HG02981 (cell line): ENCODE data around the gene DOCK8.
"Not testable (repeated sequence)": the region's sequence is repeated elsewhere in the genome, so short reads cannot be mapped to it uniquely, and the experiment has no call there.

Experiments
- ATAC-seq: cut with Tn5 transposase; IDR thresholded peaks from one replicate; pipeline ENCODE4 v1.9.1; 2021; ENCODE audit warnings: mild to moderate bottlenecking, moderate library complexity; ENCODE audit not compliant: unreplicated experiment

The DOCK8 gene

DNA sequence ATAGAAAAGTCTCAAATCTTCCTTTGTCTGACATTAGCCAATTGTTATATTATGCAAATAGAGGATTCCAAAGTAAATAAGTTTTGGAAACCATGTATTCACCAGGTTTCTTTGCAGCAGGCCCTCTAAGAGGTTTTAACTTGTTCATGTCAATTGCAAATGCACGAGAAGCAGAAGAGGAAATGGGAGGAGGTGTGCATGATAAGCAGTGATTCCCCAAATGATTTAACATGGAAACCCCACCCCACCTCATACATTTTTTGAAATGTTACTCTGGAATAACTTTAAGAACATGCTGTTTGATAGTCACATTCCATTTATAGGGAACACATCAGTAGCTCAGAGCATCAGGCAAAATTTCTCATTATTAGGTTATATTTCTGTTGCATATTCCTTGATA, 190.7 kb downstream of the DOCK8 start:
- no peak for ATAC-seq

DNA sequence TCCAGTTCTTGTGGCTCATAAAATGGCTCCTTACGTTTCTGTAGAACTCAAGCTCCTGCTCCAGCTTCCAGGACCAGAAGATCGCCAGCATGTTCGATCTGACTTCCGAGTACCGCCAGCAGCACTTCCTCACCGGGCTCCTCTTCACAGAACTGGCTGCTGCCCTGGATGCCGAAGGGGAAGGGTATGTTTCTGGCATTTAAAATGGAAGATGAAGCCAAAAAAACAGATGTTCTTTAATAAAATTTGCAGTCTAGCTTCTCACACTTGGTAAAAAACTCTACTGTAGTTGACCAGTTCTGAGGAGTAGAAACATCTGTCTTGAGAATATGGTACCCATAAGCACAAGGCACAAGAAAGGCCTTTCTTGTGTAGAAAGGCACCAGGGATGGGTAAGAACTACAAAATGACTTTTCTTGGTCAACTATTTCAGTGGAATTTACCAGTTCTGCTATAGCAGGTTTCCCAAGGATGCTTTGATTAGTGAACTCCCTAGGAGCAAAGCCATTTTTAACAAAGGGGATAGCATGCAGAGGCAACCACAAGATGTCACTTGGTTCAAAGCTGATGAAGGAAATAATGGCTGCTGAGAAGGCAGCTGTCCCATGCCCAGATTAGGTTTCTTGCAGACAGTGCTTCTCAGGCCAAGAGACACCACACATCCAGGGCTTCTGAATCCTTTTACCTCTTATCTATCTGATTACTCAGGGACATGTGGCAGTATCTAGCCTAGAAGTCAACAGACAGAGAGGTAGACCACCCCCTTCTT, 192.4 kb downstream of the DOCK8 start:
- no peak for ATAC-seq

DNA sequence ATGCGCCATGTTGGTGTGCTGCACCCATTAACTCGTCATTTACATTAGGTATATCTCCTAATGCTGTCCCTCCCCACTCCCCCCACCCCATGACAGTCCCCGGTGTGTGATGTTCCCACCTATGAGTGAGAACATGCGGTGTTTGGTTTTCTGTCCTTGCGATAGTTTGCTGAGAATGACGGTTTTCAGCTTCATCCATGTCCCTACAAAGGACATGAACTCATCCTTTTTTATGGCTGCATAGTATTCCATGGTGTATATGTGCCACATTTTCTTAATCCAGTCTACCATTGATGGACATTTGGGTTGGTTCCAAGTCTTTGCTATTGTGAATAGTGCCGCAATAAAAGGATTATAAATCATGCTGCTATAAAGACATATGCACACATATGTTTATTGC, 195.0 kb downstream of the DOCK8 start:
- ATAC-seq = not testable (repeated sequence)

DNA sequence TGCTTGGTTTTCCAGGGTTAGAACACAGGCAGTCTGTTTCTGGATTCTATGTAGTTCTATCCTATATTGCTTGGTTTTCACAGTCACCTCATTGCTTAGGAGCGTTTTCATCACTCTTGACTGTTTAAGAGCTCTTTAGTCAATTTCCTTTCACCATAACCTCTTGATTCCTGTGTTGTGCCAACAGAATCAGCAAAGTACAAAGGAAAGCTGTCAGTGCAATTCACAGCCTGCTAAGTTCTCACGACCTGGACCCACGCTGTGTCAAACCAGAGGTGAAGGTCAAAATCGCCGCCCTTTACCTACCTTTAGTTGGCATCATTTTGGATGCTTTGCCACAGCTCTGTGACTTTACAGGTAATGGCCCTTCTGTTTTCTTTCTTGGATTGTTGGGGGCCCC, 199.9 kb downstream of the DOCK8 start:
- no peak for ATAC-seq

DNA sequence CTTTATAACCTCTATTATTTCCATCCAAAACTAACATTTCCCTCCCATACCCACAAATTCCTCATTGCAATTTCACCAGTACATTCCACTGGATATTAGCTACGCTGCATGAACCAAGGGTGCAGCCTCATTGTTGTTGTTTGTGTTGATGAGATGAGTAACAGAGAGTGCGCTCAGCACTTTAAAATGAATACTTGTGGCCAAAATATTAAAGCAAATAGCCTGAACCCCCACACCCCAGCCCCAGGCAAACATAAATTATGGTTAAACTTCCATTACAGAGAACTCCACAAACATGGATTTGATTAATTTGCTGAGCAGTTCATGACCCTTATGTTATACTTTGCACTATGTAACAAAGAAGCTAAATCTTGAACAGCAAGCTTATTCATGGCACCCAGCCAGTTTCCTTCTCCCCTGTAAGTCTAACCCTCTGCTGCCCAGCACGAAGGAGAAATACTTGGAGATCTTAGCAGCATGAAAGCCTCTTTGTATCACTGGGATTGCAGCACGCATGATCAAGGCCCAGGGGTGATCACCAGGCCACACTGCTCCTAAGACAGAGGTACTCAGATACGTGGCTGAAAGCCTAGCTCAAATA, 205.0 kb downstream of the DOCK8 start:
- no peak for ATAC-seq

DNA sequence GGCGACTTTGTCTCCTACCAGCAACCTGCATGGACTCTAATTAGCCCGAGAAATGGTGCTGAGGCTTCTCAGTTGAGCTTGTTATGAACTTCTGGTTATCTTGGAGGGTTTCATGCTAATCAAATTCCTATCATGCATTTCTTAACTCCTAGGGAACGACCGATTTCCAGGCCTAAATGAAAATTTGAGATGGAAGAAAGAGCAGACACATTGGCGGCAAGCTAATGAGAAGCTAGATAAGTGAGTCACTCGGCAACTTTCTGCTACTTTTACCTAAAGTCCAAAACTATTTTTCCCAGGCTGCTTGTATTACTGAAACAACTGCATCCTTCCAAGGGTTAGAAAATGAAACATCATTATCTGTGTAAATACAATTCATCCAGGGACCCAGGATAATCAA, 207.2 kb downstream of the DOCK8 start:
- ATAC-seq = no peak

DNA sequence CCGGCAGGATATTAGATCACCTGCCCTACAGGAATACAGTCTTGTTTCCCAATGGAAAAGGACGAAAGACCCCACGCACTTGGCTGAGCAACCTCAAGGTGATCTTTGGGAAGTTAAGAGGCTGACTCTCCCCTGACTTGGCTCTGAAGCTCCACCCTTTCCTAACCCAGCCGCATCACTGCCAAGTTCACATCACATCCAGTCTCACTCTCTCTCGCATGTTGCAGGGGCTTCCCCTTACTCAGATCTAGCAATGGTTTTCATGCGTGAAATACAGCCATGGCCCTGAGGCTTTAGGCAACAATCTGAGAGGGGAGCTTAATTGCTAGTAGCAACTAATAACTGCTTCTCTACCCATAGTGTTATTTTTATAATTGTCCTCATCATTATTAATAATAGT, 211.6 kb downstream of the DOCK8 start:
- no peak for ATAC-seq

DNA sequence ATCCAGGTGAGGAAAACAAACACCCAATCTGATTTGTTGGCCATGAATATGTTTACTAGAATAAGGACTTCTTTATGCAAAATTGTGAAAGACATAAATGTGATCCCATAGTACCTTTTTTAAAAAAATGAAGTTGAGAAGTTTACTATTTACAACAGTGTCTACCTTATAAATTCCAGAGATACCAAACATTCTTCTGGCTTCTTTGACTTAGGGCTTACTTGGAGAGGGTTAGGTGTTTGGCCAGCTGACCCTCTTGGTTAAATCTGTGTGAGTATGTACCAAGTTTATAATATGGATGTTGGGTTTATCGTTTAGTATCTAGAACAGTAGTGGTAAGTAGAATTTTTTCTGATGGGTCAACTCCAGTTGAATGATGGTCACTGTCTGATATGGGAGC, 212.3 kb downstream of the DOCK8 start:
- ATAC-seq = no peak

DNA sequence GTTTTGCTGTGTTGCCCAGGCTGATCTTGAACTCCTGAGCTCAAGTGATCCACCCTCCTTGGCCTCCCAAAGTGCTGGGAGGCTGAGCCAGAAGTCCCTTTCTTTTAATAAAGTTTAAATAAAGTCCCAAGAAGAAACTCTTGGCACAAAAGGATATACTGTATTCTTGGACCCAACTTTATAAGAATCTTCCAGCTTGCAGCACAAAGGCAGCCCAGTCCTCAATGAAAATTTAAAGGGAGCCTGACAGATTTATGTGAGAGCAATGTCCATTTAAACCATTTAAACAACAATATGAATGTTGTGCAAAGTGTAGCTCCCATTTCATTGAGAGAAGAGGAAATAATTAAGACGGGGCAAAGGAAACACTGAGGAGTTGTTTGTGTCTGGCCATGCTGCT, 217.0 kb downstream of the DOCK8 start:
- no peak for ATAC-seq

DNA sequence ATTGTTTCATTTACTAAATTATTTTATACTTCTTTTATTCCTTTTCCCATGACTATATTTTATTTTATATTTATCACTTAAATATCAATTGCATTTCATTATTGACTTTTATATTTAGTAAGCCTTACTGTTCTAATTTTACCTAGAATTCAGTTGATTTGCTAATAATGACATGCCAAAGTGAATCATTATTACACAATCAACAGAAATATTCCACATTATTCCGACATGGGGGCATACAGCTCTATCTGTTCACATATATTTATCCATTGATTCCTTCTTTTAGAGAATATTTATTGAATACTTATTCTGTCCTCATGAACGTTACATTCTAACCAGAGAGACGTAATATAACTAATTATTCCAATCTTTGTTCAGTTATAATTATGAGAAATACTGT, 221.8 kb downstream of the DOCK8 start:
- ATAC-seq = no peak

DNA sequence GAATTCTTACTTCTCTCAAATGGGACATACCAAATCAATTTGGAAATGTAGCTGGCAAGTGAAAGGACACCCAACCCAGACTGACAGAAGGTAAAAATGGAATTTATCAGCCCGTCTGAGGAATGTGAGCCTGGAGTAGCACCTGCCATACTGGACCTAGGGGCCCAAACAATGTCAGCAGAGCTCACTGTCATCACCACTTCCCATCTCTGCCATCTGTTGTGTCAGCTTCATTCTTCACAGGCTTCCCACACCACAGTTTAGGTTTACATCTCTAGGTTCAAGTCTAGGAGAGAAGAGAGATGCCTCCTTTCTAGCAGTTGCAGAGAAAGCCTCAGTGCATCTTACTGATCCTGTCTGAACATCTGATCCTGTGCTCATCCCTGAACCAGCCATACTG, 222.4 kb downstream of the DOCK8 start:
- no peak for ATAC-seq

DNA sequence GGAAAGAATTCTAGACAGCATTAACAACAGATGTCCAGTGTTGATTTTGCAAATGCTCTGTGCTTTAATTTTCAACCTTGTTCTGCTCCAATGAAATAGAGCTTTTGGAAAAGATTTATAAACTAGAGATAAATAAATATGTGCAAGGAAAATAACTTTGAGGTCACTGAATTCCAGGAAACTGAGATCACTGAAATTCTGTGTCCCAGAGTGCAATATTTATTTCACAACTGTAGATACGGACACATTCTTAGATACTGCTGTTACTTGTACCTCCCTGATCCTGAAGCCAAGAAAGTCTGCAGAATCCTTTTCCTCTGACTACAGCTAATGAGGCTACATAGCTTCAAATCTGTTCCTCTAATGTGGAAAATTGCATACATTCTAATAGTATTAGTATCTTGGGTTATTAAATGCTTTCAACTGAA, 222.9 kb downstream of the DOCK8 start:
- ATAC-seq = no peak

DNA sequence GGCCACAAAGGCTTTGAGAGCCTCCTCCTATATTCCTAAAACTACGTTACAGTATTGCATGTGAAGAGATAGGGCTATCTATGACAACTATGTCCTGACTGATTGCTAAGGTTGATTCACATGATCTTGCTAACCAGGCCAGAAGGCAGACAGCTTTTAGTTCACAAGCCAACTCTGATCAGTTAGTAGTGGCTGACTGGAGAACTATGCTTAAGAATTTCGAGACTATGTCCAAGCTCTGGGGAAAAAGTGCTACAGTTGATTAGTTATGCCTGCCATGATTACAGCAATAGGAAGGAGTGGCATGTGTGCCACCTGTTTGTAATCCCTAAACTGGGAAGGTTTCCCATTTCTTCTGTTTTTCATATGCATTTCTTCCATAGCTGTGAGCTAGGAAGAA, 223.4 kb downstream of the DOCK8 start:
- no peak for ATAC-seq

DNA sequence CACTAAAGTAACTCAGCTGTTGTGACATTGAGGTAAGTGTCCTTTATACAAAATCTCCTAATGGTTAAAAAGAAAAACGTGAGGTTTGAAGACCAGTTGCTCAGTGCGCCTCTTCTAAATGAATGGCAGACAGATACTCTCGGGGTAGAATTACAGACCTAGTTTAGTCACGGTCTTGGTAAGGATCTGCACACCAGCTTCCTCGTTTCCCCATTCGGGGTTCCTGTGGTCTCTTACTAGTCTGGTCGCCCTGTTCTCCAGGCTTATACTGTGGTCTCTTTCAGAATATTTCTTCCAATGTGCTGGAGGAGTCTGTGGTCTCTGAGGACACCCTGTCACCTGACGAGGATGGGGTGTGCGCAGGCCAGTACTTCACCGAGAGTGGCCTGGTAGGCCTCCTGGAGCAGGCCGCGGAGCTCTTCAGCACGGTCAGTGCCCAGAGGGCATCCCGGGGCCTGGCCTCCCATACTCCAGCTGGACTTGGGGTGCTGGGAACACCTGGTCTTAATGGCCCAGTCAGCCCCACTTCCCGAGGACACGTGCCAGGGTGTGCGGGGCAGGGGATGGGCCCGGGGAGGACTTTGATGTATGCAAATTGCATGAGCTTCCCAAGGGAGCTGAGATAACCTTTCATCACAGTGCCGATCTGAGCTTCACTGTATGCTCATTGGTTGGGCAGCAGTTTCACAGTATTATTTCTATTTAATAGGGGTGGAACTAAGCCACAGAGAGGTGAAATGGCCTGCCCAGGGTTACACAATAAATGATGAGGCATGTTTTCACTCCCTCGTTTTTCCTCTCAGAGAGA, 224.5 kb downstream of the DOCK8 start:
- no peak for ATAC-seq

DNA sequence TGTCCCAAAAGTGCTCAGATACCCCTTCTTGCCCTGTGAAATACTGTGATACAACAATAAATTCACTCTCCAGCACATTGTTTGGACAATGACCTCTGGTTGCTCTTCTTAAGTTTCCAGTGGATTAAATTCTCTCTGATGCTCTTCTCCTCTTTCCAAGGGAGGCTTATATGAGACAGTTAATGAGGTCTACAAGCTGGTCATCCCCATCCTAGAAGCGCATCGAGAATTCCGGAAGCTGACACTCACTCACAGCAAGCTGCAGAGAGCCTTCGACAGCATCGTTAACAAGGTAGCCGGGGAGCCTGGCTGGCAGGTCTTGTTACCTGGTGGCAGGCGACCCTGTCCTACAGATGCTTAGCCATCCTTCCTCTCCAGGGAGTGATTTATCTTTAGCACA, 226.5 kb downstream of the DOCK8 start:
- ATAC-seq = no peak

DNA sequence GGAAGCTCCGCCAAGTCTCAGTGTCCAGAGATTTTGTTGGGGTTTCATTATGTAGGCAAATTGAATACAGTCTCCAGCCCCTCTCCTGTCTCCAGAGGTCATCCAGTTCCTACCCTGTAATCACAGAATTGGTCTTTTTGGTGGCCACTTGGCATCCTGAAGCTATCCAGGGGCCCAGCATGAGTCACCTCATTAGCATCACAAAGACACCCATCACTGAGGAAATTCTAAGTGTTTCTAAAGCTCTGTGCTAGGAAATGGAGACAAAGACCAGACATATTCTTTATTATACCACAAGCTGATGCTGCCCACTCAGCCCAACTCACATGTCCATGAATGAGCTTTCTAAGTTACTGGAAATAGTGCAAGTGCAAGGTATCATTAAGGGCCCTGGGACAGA, 229.9 kb downstream of the DOCK8 start:
- ATAC-seq = no peak

DNA sequence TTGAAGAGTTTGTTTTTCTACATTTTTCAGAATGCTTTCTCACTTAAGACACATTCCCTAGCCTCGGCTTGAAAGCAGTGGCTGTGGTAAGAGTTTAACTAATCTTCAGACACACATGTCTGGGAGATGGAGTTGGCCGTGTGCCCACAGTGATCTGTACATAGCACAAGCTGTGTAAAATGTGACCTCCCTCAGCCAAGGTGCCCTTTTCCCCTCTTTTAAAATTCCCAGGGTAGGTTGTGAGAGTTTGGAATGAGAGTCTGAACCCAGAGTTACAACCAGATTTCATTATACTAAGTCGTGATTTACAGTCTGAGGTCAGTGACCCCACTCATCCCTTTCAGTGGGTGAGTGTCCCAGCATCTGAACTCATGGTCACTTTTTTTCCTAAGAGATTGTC, 230.4 kb downstream of the DOCK8 start:
- no peak for ATAC-seq

DNA sequence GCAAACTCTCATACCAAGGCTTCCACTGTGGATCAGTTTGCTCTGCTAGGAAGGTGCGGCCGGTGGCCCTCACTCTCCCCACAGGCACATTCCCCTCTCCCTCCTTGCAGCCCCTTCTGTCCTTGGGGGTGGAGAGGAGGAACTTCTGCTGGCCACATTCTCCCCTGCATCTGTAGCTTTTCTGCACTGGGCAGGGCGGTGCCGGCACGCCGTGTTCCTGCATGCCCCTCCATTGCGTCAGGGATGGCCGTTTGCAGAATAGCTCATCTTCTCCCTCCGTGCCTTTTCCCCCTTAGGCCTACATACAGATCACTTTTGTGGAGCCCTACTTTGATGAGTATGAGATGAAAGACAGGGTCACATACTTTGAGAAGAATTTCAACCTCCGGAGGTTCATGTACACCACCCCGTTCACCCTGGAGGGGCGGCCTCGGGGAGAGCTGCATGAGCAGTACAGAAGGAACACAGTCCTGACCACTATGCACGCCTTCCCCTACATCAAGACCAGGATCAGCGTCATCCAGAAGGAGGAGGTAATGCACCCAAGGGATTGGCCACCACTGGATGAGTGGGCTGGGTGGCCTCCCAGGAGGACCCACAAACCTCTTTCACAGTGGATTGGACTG, 231.5 kb downstream of the DOCK8 start:
- ATAC-seq = no peak

DNA sequence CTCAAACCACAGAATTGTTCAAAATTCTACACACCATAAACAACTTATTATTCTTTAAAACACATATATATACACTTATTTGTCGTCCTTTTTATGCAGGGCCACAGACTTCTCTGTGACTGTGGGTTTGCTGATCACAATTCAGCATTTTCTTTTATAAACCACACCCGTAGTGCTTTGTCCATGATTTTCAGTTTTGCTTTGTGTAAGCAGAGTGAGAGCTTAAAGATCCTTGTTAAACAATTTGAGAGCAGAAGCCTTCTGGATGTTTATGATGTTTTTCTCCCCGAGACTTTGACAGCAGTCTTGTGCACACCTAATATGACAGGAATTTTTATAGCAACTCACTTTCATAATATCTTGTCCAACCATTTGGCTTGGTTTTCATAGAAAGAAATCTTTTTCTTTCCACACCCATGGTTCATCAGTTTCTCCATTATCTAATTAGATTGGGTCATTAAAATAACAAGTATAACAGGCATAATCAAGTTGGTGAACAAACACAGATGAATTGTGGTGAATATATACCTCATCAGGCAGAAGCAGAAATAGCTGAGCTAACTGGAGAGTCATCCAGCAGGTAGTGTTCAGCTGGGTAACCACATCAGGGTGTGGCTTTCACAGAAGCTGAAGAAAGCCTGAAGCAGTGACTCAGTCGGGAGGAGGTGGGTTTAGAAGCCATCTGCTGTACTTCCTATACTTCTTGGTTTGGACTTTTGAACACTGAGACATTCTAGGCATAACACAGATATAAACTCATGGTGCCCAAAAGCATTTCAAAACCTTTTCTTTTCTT, 232.8 kb downstream of the DOCK8 start:
- ATAC-seq = no peak

DNA sequence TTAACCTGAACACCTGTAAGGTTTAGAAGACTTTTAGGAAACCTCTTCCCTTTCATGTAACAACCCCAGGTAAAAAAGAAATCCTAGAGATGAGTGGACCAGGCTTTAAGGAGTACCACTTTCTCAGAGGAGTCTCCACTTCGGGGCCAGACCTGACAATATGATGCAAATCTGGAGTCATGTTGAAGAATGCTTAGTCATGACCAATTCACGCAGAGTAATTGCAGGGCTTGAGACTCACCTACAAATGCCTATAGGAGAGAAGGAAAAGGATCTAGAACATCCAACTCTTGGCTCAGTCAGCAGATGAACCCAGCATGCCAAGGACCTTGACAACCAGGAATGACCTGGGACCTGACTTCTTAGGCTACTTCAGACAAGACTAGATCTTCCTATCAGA, 235.4 kb downstream of the DOCK8 start:
- ATAC-seq = no peak

DNA sequence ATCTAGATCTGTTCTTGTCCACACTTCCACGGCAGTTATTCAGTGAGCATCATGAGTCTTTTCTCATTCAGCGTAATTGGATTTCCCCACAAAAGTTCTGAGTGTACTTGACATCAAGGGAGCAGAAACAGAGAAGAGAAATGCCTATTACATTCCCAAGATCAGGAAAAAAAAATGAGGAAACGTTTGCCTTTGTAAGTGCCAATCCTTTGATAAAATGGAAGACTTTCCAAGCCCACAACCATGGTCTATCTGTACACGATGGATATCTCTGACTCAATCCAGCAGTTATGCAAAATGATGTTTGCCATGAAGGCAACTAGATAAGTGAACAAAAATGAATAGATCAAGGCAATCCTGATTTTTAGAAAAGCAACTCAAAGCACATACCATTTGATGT, 235.9 kb downstream of the DOCK8 start:
- no peak for ATAC-seq
